Kidney glomerular epithelial cell (primary cell): ENCODE data around the gene VWA1.
A peak's percentile ranks its signal among the peaks of the same experiment; 100 is the strongest.
"Not testable (repeated sequence)": the region's sequence is repeated elsewhere in the genome, so short reads cannot be mapped to it uniquely, and the experiment has no call there.

ENCODE experiments used
- DNase-seq: peaks from one replicate; lab custom pipeline; 2025; lab: John Stamatoyannopoulos, UW

VWA1 gene

GRCh38 chr1:1459156-1459555 lies 23.7 kb downstream of the VWA1 start:
- not testable (repeated sequence) for DNase-seq

- DNase-seq = not testable (repeated sequence)
Measured at GRCh38 chr1:1459711-1460110, 24.2 kb downstream of the VWA1 start.

GRCh38 chr1:1460540-1461130 lies 25.1 kb downstream of the VWA1 start:
- DNase-seq = no peak

GRCh38 chr1:1461721-1462317 lies 26.3 kb downstream of the VWA1 start:
- no peak for DNase-seq

GRCh38 chr1:1462318-1462966 lies 27.0 kb downstream of the VWA1 start:
- peak; percentile 54 for DNase-seq

- no peak for DNase-seq
Measured at GRCh38 chr1:1463312-1463711, 27.8 kb downstream of the VWA1 start.

- not testable (repeated sequence) for DNase-seq
Measured at GRCh38 chr1:1468196-1468985, 32.9 kb downstream of the VWA1 start.

- DNase-seq = no peak
Measured at GRCh38 chr1:1470626-1471388, 35.3 kb downstream of the VWA1 start.

- peak; percentile 82 for DNase-seq
Measured at GRCh38 chr1:1471389-1472052, 36.0 kb downstream of the VWA1 start, which contains the start of gene ATAD3B. Gene ATAD3B (plus strand): TSS chr1:1471765. CDS start chr1:1471885, 120 bp downstream.

- not testable (repeated sequence) for DNase-seq
Measured at GRCh38 chr1:1472053-1472876, 36.8 kb downstream of the VWA1 start.

GRCh38 chr1:1476011-1476410 lies 40.5 kb downstream of the VWA1 start:
- DNase-seq = not testable (repeated sequence)

GRCh38 chr1:1477206-1477605 lies 41.7 kb downstream of the VWA1 start:
- DNase-seq = no peak

- no peak for DNase-seq
Measured at GRCh38 chr1:1479547-1480487, 44.3 kb downstream of the VWA1 start.

GRCh38 chr1:1480488-1480867 lies 45.0 kb downstream of the VWA1 start:
- not testable (repeated sequence) for DNase-seq

GRCh38 chr1:1481811-1482210 lies 46.3 kb downstream of the VWA1 start:
- DNase-seq = not testable (repeated sequence)

GRCh38 chr1:1482856-1483255 lies 47.4 kb downstream of the VWA1 start:
- DNase-seq = no peak

GRCh38 chr1:1483714-1484113 lies 48.2 kb downstream of the VWA1 start:
- no peak for DNase-seq

- DNase-seq = not testable (repeated sequence)
Measured at GRCh38 chr1:1484976-1485750, 49.7 kb downstream of the VWA1 start.
